Ovary (tissue), 9 donors: ENCODE data around the gene DHFR. TPM values are rescaled to one million over a fixed set of nuclear protein-coding genes. Genes with fewer than 3 reads are reported as not detected.

Experiments used
- DNase-seq, 5 donors: peaks; one replicate each; pipeline ENCODE4 v3.0.0-alpha.2; 2019 to 2020
- H3K27ac ChIP-seq, 2 donors: fragments of 200-600 bp; one replicate each; pipeline versions ENCODE4 v1.5.1 to v1.8.0; 2019 to 2022
- H3K27me3 ChIP-seq: fragments of 200-600 bp; one replicate; pipeline ENCODE4 v1.8.0; 2022
- H3K36me3 ChIP-seq: fragments of 200-600 bp; sonication (generic); one replicate; pipeline ENCODE4 v1.5.1; 2019
- H3K4me1 ChIP-seq: one replicate; pipeline ENCODE4 v1.8.1; 2013; ENCODE audit warnings: mild to moderate bottlenecking, moderate library complexity; ENCODE audit not compliant: insufficient read depth
- H3K4me3 ChIP-seq: fragments of 200-600 bp; sonication (generic); one replicate; pipeline ENCODE4 v1.5.1; 2017
- H3K9me3 ChIP-seq, 2 donors: fragments of 200-600 bp in 1 of 2; sonication (generic) in 1 of 2; one replicate each; pipeline versions ENCODE4 v1.5.1 to v1.8.1; 2013 to 2019; ENCODE audit warnings: mild to moderate bottlenecking in 1 of 2, moderate library complexity in 1 of 2
- EP300 ChIP-seq: sonication (generic); formaldehyde crosslinking; IDR thresholded peaks from one replicate; pipeline ENCODE4 v1.6.1; 2017; ENCODE audit warnings: antibody characterized with exemption
- POLR2A ChIP-seq: fragments of 450-650 bp; IDR thresholded peaks from one replicate; pipeline ENCODE4 v1.6.1; 2017; ENCODE audit warnings: antibody characterized with exemption, mild to moderate bottlenecking, moderate library complexity
- WGBS, 3 donors: extraction: QIAGEN DNeasy Blood & Tissue Kit in 1 of 3; methylation state at CpG; one replicate each; pipeline versions ENCODE4 v1.1.5 to v1.1.7; 2013 to 2017; 5-methylcytosine and 5-hydroxymethylcytosine counted together
- intact Hi-C, 4 donors: fragments of 100-400 bp; cut with DNase I; formaldehyde crosslinking; loops; one replicate each; pipeline versions ENCODE4 v1.11.0 to v1.15.1; 2022 to 2023
- polyA plus RNA-seq, 2 donors: library from polyadenylated mRNA; stranded (reverse); fragments of 200-250 nt in 1 of 2; fragments of 350-450 nt in 1 of 2; fragmentation: Illumina TruSeq in 1 of 2; extraction: RNeasy Lipid Tissue Mini Kit (QIAGEN cat#74804) in 1 of 2; gene quantifications; one replicate each; pipeline ENCODE4 v1.2.3, GENCODE V29; 2013 to 2014
- total RNA-seq, 7 donors: library from RNA; depleted of rRNA in 2 of 7; stranded (reverse); fragments of >200 nt in 2 of 7; fragmentation: NEBNext Ultra II Directional in 3 of 7; extraction: Animal tissue kit (Norgen Biotek cat#: 25700) in 3 of 7; gene quantifications; one replicate each; pipeline versions ENCODE4 v1.1.0 to v1.2.4, GENCODE V29; 2016 to 2023
- TF ChIP-seq, protein P1 (sequence below), 3 donors: fragments of 450-650 bp in 2 of 3; fragments of 200-600 bp in 1 of 3; IDR thresholded peaks; one replicate each; pipeline versions ENCODE4 v1.5.1 to v1.8.0; 2016 to 2022; ENCODE audit warnings: antibody characterized with exemption in 3 of 3, mild to moderate bottlenecking in 1 of 3
- donor health status: DM: no; HTN: no; CAD: no; lungs with moderate emphysema.
- donor health status: DM: no; HTN: no; CAD: no.
- donor health status: Bipolar disorder and iron deficiency.
- donor health status: DM: yes; HTN: yes; CAD: no.
- donor health status: DM: no; HTN: no; CAD: no.
- donor health status: DM: yes; HTN: yes; CAD: no.

Gene DHFR
- total and polyA plus RNA-seq, 9 donors, result 2.4 to 17.5 (median 8.6) TPM

DNA sequence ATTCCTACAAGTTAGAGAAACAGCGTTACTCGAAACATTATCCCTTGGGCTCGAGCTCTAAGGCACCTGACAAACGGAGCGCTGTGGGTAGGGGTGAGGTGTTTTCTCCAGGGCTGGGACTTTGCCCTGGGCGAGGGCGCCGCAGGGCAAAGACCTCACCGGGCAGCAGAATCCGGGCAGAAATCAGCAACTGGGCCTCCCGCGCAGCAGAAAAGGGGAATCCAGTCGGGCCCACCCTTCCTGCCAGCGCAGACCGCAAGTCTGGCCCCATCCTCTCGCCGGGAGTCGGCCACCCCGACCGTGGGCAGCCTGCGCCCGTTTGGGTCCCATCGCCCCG, 761 bp downstream of the DHFR start:
- 0 to 1% (median 1%) methylated on average over 17 to 24 of the region's 24 CpGs for WGBS, 3 donors
- peaks cover 3% of the 10 kb centered on the region for H3K4me1 ChIP-seq
- DNase-seq, result no peak
- peak overlapping the region; percentile 98 for H3K4me3 ChIP-seq
- no peak overlapping the region for H3K27ac ChIP-seq
- TF ChIP-seq POLR2A (no peak), EP300 (no peak)
- TF ChIP-seq, protein P1, sequence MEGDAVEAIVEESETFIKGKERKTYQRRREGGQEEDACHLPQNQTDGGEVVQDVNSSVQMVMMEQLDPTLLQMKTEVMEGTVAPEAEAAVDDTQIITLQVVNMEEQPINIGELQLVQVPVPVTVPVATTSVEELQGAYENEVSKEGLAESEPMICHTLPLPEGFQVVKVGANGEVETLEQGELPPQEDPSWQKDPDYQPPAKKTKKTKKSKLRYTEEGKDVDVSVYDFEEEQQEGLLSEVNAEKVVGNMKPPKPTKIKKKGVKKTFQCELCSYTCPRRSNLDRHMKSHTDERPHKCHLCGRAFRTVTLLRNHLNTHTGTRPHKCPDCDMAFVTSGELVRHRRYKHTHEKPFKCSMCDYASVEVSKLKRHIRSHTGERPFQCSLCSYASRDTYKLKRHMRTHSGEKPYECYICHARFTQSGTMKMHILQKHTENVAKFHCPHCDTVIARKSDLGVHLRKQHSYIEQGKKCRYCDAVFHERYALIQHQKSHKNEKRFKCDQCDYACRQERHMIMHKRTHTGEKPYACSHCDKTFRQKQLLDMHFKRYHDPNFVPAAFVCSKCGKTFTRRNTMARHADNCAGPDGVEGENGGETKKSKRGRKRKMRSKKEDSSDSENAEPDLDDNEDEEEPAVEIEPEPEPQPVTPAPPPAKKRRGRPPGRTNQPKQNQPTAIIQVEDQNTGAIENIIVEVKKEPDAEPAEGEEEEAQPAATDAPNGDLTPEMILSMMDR (IDR thresholded peaks at IDR 0.05), result no peak
- no peaks in the 10 kb centered on the region for H3K27me3 ChIP-seq
- no peaks in the 10 kb centered on the region for H3K36me3 ChIP-seq
- intact Hi-C loops, result no loop called here
- no peaks in the 10 kb centered on the region for H3K9me3 ChIP-seq

GRCh38 chr5:80653502-80653901, 1.3 kb downstream of the DHFR start:
- peaks cover 3% of the 10 kb centered on the region for H3K4me1 ChIP-seq
- DNase-seq, result no peak
- H3K27me3 ChIP-seq, result no peaks in the 10 kb centered on the region
- H3K4me3 ChIP-seq, result no peak overlapping the region
- H3K9me3 ChIP-seq, result no peaks in the 10 kb centered on the region
- 40 to 47% (median 43%) methylated on average over 8 of the region's 8 CpGs for WGBS, 3 donors
- intact Hi-C loops, result no loop called here
- TF ChIP-seq, protein P1 (IDR thresholded peaks at IDR 0.05), result no peak
- no peak for TF ChIP-seq POLR2A
- no peak for TF ChIP-seq EP300
- H3K27ac ChIP-seq, result no peak overlapping the region
- no peaks in the 10 kb centered on the region for H3K36me3 ChIP-seq

DNA sequence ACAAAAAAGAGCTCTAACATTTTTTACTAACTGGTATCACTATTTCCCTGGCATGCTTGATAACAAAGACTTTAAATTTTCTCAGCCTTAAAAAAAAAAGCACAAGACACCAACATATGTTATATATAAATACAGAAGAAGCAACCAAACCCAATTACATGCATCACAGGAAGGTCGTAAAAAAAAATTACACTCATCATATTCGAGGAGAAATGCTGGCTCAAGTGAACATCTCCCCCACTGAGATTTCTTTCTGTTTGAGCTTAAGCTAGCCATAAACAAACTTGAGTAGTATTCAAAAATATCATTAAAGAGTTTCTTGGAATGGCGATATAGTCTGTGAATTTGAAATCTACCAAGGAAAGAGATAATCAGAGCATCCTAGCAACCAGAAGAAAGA, 7.9 kb downstream of the DHFR start:
- intact Hi-C loops, result no loop called here
- H3K9me3 ChIP-seq, result no peaks in the 10 kb centered on the region
- no peaks in the 10 kb centered on the region for H3K36me3 ChIP-seq
- no peak overlapping the region for H3K27ac ChIP-seq
- no peaks in the 10 kb centered on the region for H3K27me3 ChIP-seq
- no peak for TF ChIP-seq EP300
- no peak for TF ChIP-seq POLR2A
- TF ChIP-seq, protein P1 (IDR thresholded peaks at IDR 0.05), result no peak
- 57 to 62% (median 60%) methylated on average over 3 of the region's 3 CpGs for WGBS, 3 donors
- DNase-seq, result no peak
- H3K4me3 ChIP-seq, result no peak overlapping the region
- H3K4me1 ChIP-seq, result no peaks in the 10 kb centered on the region

GRCh38 chr5:80644900-80645299, 9.9 kb downstream of the DHFR start:
- 35 to 47% (median 45%) methylated on average over 4 of the region's 4 CpGs for WGBS, 3 donors
- intact Hi-C loops, result no loop called here
- Histone ChIP-seq H3K4me3 (no peak overlapping the region), H3K9me3 (no peaks in the 10 kb centered on the region), H3K36me3 (no peaks in the 10 kb centered on the region), H3K27me3 (no peaks in the 10 kb centered on the region), H3K4me1 (no peaks in the 10 kb centered on the region), H3K27ac (no peak overlapping the region)
- no peak for TF ChIP-seq EP300
- no peak for TF ChIP-seq POLR2A
- TF ChIP-seq, protein P1 (IDR thresholded peaks at IDR 0.05), result no peak
- DNase-seq, result no peak

DNA sequence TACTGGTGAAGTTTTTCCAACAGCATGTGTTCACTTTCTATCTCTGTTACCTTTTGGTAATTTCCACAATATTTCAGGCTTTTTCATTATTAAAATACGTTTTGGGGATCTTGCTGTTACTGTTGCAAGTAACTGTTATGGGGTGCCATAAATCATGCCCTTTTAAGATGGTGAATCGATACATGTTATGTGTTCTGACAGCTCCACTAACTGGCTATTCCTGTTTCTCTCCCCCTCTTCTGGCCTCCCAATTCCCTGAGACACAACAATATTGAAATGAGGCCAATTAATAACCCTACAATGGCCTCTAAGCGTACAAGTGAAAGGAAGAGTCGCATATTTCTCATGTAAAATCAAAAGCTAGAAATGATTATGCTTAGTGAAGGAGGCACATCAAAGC, 13.4 kb downstream of the DHFR start:
- Histone ChIP-seq H3K36me3 (no peaks in the 10 kb centered on the region), H3K27me3 (no peaks in the 10 kb centered on the region), H3K4me1 (no peaks in the 10 kb centered on the region), H3K27ac (no peak overlapping the region), H3K9me3 (no peaks in the 10 kb centered on the region), H3K4me3 (no peak overlapping the region)
- DNase-seq, result no peak
- TF ChIP-seq EP300, result no peak
- TF ChIP-seq, protein P1 (IDR thresholded peaks at IDR 0.05), result no peak
- TF ChIP-seq POLR2A, result no peak
- intact Hi-C loops, result no loop called here
- WGBS, 3 donors, result 94 to 96% (median 94%) methylated on average over 4 of the region's 4 CpGs
